GM15510 (cell line): Measurements from ENCODE around the gene SIGLEC6.

Experiments used
- POLR2A ChIP-seq: IDR thresholded peaks from 3 replicates; pipeline ENCODE4 v1.6.1; 2011; ENCODE audit warnings: borderline replicate concordance; ENCODE audit not compliant: insufficient read length; ENCODE audit errors: extremely low read depth

Gene SIGLEC6

GRCh38 chr19:51476164-51476563 lies 55.3 kb downstream of the SIGLEC6 start:
- no peak for TF ChIP-seq POLR2A

- TF ChIP-seq POLR2A, result no peak
Observed at GRCh38 chr19:51473009-51473707, 58.3 kb downstream of the SIGLEC6 start.

GRCh38 chr19:51472607-51473006 lies 58.9 kb downstream of the SIGLEC6 start:
- TF ChIP-seq POLR2A, result no peak

GRCh38 chr19:51471527-51471926 lies 59.9 kb downstream of the SIGLEC6 start:
- no peak for TF ChIP-seq POLR2A

- no peak for TF ChIP-seq POLR2A
Observed at GRCh38 chr19:51470966-51471365, 60.5 kb downstream of the SIGLEC6 start.

GRCh38 chr19:51469629-51470028 lies 61.8 kb downstream of the SIGLEC6 start:
- no peak for TF ChIP-seq POLR2A

- TF ChIP-seq POLR2A, result no peak
Observed at GRCh38 chr19:51469162-51469561, 62.3 kb downstream of the SIGLEC6 start.

GRCh38 chr19:51468545-51468920 lies 62.9 kb downstream of the SIGLEC6 start:
- no peak for TF ChIP-seq POLR2A

- TF ChIP-seq POLR2A, result no peak
Observed at GRCh38 chr19:51467864-51468544, 63.5 kb downstream of the SIGLEC6 start.
